ENCODE measurements around the gene OSCP1.
A peak's percentile ranks its signal among the peaks of the same experiment; 100 is the strongest.

OSCP1 gene

DNA sequence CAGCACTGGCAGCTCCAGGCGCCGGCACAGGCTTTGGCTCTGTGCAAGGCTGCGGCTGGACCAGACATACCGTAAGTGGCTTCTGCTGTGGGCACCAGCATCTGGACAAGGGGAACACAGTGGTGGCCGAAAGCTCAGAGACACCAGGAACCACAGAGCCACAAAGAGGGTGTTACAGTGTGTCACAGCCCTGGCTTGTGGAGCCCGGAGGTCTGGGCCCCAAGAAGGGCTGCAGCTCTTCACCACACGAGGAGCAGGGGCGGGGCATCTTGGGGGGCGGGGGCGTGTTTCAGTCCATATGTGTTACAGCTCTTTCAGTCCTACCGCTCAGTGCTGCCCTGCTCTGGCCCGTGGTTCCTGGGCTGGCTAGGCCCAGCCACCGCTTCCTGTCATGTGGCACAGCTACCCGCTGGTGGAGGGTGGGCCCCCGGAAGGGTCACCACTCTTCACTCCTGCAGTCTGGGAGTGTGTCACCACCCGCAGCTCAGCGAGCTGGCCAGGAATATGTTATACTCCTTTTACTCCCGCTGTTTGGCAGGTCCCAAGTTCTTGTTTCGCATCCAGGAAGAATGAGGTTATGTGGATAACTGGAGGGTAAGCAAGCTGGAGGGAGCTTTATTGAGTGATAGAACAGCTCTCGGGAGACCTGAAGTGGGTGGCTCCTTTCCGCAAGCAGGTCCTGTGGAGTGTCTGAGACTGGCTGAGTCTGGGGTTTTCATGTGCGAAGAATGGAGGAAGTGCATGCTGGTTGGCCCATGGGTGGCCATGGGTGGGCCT, 49.2 kb downstream of the OSCP1 start:
- DNase-seq: no peak

DNA sequence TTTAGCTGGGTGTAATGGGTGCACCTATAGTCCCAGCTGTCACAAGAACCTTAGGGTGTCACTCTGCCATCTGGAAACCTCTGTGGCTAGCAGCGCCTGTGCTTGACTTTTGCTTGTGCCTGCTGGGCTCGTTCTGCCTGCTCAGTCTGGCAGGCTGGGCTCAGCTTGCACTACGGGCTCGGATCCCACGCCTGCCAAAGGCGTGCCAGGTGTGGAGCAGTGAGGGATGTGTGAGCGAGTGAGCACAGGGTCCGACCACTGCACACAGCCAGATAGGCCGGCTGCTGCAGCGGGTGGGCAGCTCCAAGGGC, 49.8 kb downstream of the OSCP1 start:
- no peak for DNase-seq

DNA sequence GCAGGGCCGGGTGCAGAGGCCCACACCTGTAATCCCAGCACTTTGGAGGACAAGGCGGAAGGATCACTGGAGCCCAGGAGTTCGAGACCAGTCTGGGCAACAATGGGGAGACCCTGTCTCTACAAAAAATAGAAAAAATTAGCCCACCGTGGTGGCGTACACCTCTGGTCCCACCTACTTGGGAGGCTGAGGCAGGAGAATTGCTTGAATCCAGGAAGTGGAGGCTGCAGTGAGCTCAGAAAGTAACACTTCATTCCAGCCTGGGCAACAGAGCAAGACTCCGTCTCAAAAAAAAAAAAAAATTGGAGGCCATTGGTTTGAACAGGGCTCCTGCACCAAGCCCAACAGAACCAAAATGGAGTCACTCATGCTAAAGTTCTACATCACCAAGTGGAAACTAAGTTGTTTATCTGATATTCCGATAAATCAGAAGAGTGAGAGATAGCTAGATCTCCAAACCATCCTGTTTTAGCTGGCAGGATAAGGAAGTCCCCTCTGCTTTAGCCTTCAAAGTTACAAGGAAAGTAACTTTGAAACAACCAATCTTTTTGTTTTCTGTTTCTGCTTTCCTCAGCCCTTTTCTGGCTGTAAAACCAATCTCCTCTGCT, 51.8 kb downstream of the OSCP1 start:
- no peak for DNase-seq

DNA sequence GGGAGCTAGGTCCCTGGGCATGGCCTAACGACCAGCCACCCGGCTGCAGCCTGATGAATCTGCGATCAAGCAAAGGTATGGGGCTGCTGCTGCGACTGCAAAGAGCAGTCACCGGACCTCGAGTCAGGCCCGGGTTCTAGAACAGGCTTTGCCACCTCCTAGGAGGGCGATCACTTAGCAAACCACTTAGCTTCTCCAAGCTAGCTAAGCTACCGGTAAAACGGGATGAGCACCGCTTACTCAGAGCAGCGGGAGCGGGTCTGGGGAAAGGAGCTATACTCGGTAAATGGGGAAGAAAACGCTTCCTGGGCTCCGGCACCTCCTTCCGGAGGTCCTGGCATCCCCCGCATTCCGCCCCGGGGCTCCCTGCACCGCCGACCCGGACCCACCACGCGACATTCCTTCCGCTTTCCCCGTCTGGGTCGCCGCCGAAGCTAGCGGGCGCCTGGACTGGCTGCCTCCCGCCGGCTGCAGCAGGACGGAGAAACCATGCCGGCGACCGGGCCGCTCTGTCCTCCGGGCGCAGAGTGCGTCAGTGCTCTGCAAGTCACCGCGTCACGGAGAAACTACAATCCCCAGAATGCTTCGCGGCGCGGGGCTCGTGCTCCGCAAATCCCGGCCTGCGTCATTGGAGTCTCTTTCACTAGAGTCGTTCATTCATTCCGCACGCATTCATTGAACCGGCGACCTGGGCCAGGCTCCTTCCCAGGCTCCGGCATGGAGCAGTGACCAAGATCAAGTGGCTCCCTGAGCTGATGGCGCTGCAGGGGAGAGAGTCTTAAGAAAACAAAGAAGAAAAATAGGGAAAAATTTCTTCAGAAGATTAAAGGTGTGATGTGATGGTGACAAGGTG, 52.6 kb downstream of the OSCP1 start, which contains the start of gene LSM10:
Gene LSM10 (minus strand): TSS at position 531 of the 853 bp plus-strand sequence. CDS start 3,779 bp downstream, outside the sequence.
- peak; percentile 92 for DNase-seq

DNA sequence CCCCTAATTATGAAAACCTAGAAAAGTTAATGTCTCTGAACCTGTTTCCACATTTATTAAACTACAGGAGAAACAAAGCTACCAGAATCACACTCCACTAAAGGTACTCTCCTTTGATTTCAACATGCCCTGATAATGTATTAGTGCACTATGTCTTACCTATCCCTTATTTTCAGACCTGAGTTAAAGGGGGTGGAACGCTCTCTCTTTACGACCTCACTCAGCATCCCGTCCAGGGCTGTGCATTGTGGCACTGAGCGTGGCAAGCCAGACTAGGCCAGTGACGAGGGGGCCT, 53.2 kb downstream of the OSCP1 start:
- DNase-seq: no peak

DNA sequence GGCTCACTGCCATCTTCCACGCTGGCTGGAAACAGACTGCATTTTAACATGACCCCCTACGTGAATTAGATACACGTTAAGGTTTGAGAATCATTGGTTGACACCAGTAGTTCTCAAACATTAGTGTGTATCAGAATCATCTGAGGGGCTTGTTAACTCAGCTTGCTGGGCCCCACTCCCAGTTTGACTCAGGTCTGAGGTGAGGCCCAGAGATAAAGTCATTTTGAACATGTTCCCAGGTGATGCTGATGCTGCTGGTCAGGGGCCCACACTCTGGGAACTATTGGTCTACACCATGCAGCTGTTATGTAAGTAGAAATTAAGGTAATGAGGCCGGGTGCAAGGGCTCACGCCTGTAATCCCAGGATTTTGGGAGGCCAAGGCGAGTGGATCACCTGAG, 53.9 kb downstream of the OSCP1 start:
- DNase-seq: no peak

DNA sequence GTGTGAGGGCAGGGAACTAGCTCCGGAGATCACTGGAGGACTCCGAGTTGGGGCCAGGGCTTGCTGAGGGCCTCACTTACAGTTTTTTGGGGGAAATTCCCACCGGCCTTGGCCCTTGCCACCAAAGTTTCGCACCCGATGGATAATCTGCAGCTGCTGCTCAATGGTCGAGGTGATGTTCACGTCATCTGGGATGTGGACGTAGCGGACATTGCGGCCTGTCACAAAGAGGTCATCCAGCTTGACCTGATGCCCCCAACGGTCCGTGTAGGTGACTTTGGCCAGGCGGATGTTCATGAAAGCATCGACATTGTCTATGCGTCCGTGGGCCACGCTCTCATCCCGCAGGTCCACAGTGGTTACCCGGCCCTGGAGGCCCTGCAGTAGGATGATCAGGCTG, 56.6 kb downstream of the OSCP1 start:
- no peak for DNase-seq

DNA sequence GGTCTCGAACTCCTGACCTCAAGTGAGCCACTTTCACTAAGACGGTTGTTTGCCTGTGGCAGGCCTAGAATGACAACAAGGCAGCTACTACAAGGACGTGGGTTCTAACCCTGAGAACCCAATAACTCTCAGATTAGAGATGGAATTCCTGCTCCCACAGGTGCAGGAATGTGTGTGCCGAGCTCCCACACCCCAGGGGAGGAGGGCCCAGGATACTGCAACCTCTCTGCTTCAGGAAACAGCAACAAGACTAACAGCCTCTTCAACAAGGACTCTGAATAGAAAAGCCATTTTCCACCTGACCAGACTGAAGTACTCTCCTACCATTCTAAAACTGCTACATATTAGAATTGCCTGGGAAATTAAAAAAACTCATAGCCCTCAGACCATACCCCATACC, 57.4 kb downstream of the OSCP1 start:
- DNase-seq: no peak

DNA sequence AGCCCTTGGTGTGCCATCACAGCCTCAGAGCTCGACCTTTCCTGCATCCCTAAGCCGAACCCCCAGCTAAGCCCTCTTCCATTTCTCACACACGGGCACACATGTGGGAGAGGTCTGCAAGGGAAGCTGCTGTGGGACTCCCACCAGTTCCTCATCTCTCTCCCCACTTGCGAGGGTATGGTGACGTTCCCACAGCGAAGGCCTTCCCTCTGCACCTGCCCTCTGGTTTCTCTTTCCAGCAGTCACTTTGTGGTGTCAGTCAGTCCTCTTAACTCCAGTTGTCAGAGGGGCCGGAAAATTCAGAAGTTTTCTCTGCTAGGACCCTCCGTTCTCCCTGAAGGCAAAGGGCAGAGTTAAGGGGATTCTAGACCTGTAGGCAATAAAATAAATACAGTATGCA, 59.0 kb downstream of the OSCP1 start:
- DNase-seq: no peak

DNA sequence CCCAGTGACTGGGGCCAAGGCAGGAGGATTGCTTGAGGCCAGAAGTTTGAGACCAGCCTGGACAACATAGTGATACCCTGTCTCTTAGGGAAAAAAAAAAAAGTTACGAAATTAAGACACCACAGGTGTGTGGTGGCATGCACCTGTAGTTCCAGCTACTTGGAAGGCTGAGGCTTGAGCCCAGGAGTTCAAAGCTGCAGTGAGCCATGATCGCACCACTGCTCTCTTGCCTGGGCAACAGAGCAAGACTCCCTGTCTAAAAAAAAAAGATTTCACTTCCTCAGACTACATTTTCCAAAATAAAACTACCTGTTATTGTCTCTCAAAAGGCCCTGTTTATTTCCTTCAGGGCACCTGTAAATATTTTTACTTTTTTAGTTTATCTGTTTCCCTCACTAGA, 59.8 kb downstream of the OSCP1 start:
- DNase-seq: no peak

DNA sequence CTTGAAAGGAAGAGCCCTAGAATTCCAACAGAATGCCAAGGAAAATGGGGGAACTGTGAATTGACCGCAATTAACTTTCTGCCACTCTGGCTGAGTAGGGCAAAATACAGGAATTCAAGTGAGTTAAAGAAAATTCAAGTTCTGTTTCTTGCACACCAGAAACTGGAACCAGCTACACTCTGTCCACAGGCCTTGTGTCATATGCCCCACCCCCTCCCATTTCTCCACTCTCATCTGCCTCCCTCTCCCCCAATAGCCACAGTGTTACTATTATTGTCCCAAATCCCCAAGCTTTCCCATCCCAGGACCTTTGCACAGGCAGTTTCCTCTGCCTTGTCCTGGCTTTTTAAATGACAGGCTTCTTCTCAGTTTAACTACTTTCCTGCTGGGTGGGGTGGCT, 60.3 kb downstream of the OSCP1 start:
- DNase-seq: no peak

DNA sequence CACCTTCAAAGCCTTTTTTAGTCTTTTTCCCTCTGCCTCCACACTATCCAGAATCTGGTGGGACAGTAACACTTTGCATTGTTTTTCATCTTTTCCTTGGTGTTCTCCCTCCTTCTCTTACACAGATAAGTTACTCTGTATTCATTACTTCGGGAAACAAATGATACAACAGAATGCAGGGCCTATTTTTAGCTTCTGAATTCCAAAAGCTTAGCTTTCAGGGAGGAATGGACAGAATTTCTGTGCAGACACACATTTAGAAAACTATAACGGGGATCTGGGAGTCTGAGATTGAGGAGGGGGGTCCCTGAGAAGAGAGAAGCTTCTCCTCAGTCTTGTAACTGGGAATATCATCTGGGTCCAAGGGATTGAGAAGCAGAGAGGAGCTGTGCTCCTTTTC, 61.0 kb downstream of the OSCP1 start:
- DNase-seq: no peak

DNA sequence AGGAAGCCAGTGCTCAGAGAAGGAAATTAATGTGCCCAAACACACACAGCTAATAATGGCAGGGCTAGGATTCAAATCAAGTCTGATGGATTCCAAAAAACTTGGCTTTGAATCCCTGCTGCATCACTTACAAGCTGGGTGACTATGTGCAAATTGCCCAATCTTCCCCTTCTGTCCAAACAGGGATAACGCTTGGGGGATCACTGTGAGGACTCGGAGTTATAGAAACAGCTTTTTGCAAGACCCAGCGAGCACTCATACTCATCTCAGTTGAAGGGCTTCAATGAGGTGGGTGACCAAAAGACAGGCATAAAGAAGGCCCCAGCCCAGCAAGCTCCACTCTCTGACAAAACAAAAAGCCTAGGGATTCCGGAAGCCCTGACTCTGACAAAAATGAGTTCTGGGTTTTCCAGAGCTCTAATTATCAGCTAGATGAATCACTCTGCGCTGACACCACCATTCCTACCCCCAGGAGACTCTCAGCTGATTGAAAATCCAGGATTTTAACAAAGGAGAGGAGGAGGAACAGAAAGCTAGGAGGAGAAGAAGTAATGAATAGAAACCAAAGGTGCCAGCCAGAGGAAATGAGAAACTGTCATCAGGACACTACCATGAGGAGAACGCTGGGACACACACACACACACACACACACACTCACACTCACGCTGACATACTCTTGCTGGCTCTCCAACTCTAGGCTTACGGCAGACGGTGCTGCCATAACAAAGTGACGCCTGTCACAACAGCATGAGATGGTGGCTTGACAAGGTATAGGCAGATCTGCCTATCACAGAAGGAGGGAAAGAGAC, 62.9 kb downstream of the OSCP1 start:
- DNase-seq: no peak

DNA sequence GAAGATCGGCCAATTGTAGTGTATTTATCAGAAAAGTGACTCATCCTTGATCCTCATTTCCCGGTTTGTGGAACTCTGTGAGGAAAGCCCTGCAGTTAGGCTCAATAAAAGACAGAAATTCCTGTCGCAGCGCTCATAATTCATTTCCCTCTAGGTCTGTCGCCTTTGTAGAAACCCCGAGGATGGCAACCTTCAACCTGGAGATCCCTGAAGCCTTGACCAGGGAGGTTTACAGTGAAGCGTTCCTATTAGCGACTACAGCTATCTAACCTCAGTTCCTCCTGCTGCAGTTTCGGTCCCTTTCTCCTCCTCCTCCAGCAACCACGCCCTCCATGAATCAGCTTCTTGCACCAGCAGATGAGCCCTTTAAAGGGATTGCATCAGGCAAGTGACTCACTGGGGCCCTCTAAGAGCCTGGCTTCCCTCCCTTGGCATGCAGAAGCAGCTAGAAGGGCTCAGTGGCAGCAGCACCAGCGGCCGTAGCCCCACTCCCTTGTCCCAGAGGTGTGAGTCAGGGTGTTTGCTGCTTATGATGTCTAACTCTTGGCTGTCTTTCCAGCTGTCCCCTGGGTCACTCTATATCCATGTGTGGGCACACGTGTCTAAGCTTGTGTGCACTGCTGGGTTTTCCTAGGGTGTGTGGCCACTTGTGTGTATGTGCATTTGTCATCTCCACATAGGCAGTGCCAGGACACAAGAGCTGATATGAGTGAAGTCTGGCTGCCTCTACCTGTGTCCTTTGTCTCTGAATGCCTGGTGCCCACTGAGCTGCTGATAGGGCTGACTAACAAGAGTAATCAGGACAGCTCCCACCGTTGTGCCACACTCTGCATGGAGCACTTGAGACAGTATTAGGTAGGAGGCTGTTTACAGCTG, 63.7 kb downstream of the OSCP1 start:
- DNase-seq: peak; percentile 24

DNA sequence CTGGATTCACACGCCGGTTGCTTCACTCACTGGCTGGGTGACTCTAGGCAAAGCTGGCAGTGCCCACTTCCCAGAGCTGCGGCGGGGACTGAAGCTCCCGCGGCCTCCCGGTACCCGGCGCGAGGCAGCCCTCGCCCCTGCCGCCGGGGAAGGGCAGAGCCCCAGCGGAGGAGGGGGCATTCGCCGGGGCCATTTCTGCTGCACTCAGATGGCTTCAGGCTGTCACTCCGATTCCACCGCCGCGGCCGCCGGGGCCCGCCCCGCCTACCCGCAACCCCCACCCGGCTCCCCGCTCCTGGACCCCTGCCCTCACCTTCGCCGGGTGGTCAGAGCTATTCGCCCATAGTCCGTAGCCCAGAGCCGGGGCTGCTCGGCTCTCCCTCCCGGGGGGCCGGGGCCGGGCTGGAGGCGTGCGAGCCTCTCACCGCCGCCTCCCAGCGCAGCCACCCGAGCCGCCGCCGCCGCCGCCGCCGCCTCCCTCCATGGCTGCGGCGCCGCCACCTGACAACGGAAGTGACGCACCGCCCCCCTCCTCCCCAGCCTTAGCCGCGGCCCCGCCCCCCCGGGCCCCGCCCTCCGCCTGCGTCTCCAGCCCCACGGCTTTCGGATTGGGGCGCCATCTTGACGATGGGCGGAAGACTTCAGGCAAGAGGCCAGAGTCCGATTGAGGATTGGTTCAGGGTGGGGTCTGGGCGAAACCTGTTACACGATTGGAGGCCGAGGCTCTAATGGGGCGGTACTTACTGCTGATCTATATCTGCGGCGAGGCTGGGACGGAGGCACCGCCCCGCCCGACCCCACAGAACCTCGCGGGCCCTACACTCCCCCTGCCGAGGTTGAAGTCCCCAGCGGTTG, 64.6 kb downstream of the OSCP1 start, which contains the start of gene STK40:
Gene STK40 (minus strand): TSS at position 515 of the 855 bp plus-strand sequence. CDS start 24,592 bp downstream, outside the sequence.
- DNase-seq: peak; percentile 99

DNA sequence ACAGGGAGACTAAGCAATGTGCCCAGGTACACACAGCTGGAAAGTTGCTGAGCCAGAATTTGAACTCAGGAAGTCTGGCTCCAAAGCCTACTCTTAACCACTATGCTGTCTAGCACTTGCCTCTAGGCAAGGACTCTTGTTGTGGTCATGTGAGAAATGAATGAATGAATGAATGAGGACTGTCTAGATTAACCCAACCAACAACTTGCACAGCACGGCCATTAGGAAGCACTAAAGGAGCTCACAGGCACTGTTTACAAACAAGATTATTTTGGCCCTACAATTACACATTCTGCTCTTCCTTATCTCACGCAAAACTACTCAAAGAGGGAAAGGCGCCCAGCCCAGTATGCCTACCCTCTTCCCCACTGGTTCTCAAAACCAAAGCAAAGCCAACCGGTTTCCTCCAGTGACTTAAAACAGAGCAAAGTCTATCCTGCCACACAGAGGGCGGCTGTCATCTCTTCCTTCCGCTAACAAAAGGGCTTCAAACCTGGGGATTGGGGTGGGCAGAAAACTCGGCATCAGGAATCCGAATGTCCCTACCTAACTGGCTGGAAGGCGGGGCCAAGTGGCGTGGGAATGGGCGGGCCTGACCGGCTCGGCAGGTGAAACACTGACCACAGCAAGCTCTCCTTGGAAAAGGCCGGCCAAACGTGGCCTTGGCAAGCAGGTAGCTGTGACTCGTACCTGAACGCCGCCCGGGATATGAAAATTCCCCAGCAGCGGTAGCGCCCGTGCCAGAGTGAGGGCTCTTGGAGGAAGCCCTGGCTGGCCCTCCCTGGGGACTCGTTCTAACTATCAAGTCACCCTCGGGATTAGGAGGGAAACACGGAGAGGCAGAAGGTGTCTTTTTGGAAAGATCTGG, 65.5 kb downstream of the OSCP1 start:
- DNase-seq: peak; percentile 39

DNA sequence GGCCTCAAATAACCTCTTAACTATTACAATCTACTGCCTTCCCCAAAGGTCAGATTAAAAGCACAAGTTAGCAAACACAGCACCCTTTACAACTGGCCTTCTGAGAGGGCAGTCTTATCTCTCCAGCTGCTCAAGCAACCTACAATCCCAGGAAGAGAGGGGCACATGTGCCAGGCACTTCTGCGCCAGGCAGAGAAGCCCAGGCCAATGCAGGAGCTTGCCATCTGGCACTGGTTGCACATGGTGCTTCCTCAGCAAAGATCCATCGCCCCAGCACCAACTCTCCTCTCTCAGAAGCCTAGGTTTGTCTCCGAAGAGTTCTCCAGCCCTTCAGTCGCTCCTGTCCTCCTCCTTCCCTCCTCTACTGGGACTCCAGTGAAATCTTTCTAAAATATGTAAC, 67.0 kb downstream of the OSCP1 start:
- DNase-seq: no peak

DNA sequence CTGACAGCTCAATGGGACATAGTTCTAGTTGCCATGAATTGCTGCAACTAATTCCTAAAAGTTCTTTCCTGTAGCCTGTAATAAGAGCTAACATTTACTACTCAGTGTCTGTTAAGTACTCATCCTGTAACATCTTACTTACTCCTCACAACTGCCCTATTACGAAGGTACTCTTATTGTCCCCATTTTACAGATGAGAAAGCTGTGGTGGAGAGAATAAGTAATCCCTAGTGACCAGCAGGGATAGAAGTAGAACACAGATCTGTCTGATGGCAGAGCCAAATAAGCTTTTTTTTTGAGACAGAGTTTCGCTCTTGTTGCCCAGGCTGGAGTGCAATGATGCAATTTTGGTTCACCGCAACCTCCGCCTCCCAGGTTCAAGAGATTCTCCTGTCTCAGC, 67.6 kb downstream of the OSCP1 start:
- DNase-seq: no peak

DNA sequence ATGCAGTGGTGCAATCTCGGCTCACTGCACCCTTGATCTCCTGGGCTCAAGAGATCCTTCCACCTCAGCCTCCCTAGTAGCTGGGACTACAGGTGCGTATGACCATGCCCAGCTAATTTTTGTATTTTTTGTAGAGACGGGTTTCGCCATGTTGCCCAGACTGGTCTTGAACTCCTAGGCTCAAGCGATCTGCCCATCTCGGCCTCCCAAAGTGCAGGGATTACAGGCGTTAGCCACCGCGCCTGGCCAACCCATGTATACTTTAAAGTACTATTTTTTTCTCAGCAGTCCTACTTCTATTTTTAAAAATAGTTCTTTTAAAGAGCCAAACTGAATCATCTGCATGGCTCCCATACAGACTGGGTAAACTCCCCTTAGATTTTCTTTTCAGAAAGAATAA, 68.0 kb downstream of the OSCP1 start:
- no peak for DNase-seq

DNA sequence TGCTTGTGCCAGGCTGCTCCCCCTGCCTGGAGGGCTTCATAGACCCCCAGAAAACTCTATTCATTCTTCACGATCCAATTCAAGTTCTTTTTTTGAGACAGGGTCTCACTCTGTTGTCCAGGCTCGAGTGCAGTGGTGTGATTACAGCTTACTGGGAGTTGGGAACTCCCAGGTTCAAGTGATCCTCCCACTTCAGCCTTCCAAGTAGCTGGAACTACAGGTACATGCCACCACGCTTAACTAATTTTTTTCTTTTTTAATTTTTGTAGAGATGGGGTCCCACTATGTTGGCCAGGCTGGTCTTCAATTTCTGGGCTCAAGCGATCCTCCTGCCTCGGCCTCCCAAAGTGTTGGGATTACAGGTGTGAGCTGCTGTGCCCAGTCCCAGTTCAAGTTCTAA, 68.8 kb downstream of the OSCP1 start:
- no peak for DNase-seq
